Epidermal melanocyte (primary cell): ENCODE data around the gene DUSP22.
"Not testable (repeated sequence)": the region's sequence is repeated elsewhere in the genome, so short reads cannot be mapped to it uniquely, and the experiment has no call there.

Experiments
- DNase-seq: peaks from one replicate; pipeline ENCODE4 v3.0.0; 2011; ENCODE audit warnings: low spot score; ENCODE audit not compliant: insufficient read length

The DUSP22 gene

DNA sequence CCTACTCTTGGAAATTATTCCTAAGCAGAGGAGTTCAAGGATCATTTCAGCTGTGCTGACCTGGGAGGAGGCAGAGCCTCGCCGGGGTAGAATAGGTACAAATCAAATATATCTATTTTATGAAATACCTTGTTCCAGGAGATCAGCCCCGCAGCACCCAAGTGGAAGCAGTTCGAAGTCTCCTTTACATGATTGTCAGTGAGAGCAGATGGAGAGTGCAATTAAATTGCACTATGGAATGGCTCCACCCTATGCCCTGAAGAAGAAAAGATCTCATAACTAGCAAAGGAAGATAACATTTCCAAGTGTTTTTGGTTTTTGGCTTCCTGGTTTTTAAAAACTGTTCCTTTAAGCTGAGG, 31.4 kb downstream of the DUSP22 start:
- no peak for DNase-seq

DNA sequence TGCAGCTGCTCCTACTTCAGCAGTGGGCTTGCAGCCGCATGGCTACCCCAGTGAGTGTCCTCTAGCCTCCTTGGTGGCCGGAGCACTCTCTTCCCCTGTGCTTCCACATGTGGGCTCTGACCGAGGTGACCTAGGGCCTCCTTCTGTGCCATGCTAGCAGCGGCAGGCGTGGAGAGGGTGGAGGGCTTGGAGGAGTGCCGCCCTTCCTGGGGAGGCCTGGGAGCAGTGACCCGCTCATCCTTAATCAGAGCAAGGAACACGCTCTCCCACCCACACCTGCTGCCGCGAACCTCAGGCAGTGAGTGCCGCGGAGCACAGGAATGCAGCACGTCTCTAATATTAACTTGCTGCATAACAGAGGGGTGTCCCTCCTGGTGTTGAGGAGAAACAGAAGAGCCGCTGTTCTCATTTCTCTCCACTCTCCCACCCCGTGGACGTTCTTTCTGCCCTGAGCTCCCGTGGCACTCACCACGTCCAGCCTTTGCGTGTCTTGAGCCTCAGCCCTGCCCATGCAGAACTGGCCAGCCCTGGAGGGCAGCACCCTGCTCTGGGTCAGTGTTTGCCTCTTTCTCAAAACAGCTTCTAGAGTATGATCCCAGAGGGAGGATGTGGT, 31.9 kb downstream of the DUSP22 start:
- DNase-seq = no peak

DNA sequence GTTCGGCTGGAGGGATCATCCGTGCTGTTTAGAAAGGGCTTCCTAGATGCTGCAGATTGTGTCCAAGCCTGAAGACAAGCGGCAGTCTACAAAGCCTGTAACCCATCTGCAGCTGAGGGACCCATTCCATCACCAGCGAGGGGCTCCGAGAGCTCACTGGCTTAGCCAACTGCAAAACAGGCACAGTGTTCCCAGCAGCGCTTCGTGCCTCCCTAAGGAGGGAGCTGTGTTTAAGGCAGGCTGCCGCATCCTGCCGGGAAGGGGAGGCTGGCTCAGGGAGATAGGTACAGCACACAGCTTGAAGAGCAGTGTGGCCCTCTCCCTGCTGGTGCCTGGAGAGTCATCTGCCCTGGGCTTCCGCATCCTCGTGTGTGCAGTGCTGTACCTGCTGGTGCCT, 32.4 kb downstream of the DUSP22 start:
- no peak for DNase-seq

DNA sequence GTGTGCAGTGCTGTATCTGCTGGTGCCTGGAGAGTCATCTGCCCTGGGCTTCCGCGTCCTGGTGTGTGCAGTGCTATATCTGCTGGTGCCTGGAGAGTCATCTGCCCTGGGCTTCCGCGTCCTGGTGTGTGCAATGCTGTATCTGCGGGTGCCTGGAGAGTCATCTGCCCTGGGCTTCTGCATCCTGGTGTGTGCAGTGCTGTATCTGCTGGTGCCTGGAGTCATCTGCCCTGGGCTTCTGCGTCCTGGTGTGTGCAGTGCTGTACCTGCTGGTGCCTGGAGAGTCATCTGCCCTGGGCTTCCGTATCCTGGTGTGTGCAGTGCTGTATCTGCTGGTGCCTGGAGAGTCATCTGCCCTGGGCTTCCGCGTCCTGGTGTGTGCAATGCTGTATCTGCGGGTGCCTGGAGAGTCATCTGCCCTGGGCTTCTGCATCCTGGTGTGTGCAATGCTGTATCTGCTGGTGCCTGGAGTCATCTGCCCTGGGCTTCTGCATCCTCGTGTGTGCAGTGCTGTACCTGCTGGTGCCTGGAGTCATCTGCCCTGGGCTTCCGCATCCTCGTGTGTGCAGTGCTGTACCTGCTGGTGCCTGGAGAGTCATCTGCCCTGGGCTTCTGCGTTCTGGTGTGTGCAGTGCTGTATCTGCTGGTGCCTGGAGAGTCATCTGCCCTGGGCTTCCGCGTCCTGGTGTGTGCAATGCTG, 33.0 kb downstream of the DUSP22 start:
- DNase-seq = not testable (repeated sequence)

DNA sequence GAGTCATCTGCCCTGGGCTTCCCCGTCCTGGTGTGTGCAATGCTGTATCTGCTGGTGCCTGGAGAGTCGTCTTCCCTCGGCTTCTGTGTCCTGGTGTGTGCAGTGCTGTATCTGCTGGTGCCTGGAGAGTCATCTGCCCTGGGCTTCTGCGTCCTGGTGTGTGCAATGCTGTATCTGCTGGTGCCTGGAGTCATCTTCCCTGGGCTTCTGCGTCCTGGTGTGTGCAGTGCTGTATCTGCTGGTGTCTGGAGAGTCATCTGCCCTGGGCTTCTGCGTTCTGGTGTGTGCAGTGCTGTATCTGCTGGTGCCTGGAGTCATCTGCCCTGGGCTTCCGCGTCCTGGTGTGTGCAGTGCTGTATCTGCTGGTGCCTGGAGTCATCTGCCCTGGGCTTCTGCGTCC, 33.8 kb downstream of the DUSP22 start:
- DNase-seq = not testable (repeated sequence)

DNA sequence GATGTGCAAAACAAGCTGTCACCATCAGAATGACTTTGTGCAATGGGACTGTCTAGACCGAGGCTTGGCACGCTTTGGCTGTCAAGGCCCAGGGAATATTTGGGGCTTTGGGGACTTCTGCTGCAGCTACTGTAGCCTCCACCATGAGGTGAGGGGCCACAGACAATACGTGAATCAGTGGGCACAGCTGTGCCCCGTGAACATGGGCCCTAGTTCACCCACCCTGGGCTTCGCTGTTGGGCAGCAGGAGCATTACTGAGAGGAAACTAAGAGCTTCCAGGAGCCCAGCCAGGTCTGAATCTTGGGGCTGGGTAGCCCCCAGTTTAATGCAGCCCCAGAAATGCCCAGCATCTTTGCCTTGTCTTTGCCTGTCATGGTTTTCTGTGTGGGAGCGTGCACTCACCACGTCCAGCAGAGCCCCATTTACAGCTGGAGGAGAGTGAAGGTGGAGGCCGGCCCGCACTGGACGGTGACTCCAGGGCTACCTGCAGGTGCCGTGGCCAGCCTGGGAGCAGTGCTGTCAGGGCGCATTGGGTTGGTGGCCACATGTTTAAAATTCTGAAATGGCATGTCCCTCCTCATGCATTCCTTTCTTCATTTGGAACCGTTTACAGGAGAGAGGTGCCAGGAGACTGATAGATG, 34.7 kb downstream of the DUSP22 start:
- no peak for DNase-seq

DNA sequence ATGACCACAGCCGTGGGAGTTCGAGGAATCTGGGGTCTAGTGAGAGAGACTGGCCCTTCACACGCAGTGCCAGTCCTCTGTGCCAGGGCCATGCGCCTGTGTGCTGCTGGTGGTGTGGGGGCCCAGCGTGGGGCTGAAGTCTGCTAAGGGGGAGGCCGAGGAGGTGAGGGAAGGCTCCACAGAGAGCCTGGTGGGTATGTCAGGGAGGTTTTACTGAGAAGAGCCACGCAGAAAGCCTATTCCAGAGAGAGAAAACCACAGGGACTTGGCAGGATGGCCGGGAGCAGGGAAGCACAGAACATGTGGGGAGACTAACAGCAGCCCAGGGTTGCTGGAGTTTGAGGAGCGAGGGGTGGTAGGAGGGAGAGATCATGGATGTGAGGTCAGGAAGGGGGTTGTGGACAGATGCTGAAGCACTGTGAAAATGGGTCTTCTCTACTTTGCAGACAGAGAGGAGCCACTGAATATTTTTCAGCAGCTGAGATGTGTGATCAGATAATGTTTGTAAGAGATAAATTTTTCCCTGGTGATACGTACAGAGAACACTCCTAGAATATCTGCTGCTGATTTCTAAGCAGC, 35.3 kb downstream of the DUSP22 start:
- DNase-seq = no peak

DNA sequence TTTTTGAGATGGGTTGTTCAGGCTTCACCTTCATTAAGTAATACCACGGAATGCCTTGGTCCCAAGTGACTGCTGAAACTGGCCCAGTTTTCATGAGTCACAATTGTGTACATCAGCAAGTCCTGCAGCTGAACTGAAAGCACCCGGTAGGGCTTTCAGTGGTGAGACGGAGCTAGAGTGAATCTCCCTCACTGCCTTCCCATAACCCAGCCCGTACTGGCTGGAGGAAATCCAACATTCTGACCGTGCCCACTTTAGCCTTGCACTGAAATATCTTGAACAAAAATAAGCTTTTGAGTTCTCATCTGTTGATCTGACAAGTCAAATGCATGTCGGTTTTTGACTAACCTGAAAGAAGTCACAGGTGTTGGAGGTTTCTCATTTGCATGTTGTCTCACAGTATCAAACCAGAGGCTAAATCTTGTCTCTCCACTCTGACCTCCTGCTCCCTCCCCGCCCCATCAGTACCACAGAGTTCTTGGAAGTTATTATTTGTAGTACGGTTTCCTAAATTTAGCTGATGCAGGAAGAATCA, 35.9 kb downstream of the DUSP22 start:
- DNase-seq = no peak

DNA sequence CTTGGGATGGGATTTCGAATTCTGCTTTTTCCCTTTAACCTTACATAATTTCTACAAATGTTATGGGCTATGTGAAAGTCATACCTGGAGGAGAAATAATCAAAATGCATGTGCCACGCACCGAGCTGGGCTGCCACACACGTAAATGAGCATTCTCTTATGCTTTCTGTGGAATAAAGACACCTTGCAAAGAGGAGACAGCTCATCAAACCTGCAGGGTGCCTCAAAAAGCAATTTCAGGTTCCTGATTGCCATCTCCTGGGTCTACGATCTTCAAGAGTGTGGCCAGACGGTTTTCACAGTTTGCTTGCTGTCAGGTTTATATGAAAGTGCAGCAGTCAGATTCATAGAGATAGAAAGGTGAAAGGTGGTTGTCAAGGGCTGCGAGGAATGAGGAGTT, 36.6 kb downstream of the DUSP22 start:
- DNase-seq = no peak

DNA sequence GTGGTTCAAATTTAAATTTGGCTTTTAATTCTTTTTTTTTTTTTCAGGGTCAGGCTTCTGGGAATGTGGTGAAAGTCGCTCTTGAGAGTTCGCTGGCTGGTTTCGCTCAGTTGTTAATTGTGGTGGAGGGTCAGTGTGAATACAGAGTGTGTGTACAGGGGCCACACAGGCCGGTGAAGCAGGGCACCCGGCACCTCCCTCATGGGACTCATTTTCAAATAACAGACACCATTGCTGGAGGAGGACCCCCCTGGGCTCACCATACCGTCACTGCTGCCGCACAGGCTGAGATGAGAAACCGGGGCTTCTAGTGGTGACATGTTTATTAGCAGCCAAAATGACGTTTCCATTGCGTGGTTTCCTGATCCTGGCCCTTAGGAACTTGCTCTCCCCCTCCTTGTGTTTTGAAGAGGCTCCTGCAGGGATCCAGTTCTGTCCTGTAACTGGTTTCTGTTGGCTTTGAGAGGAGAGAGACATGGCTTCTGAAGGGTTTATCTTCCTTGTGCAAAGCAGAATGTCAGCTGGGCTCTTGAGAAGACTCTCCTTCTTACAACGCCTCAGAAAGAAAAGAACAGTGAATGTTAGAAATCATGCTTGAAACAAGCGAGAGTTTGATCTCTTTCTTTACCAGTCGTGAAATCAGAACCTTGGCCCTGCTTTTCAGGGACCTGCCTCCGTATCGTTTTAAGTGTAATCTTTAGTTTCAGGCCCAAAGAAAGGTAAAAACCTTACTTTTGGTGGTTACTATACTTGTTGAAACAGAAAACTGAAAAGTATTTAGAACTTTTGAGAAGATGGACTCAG, 37.8 kb downstream of the DUSP22 start:
- DNase-seq = no peak

DNA sequence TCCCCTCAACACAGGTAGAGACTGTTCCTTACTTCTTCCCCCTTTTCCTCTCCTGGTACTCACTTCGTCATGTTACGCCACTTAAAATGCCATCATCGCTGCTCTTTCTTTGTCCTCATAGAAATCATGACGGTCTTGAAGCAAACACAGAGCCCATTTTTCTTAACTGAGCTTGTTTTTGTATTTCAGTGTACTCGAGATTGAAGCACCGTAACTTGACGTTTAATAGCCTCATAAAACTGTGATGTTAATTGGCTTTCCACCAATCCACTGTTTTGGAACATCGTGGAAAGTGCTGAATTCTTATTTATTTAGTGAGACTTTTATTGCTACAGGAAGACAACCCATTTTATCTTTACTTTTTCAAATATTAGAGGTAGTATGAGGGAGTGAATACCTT, 38.7 kb downstream of the DUSP22 start:
- no peak for DNase-seq

DNA sequence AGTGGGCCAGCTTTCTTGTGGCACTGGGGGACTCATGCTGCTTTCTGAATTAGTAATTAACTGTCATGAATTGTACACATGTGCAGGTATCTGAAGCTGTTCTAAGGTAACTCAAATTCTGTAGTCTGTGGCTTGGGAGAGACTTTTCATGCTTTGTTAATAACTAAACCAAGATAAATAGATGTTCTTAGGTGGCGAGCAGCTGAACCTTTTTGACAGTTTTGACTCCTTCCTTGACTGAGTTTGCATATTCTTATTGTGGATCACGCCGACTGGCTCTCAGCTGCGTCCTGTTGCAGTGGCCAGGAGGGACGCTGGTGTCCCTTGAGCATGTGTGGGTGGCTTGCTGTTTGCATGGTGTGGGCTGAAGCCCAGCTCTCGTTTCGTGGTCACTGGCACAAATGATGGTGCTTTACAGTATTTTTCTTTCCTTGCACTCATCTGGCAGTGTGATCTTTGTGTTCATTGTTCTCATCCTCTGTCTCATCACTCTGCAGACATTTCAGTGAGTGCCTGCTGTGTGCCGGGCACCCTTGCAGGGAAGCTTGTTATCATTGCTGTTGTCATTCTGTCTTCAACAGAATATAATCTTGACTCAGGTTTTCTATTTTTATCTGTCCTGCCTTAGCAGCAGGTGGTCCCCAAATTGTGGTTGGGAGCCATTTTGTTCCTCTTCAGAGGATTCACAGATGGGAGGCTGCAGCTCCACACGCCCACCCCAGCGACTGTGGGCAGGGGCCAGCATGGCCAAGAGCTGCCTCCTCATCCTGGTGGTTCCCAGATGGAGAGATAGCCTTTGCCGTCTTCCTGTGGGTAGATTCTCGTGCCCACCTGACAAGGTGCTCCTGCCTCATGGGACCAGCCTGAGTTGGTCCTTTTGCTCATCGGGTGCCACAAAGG, 39.6 kb downstream of the DUSP22 start:
- DNase-seq = no peak

DNA sequence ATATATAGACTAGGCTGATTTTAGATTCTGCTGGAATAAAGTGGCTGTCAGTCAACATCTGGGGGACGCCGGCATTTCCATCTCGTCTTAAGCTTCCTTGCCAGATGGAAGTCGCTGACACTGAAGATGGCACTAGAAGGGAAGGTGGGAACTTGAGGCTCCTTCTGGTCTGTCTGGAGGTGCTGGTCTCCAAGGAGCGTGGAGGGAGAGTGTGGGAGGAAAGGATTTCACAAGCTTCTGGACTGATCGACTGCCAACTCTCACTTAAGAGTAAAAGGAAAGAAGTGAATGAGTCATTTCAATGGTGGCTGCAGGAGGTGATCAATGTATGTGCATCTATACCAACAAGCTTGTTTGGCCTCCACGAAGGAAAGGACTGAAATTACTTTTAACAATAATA, 40.4 kb downstream of the DUSP22 start:
- DNase-seq = no peak

DNA sequence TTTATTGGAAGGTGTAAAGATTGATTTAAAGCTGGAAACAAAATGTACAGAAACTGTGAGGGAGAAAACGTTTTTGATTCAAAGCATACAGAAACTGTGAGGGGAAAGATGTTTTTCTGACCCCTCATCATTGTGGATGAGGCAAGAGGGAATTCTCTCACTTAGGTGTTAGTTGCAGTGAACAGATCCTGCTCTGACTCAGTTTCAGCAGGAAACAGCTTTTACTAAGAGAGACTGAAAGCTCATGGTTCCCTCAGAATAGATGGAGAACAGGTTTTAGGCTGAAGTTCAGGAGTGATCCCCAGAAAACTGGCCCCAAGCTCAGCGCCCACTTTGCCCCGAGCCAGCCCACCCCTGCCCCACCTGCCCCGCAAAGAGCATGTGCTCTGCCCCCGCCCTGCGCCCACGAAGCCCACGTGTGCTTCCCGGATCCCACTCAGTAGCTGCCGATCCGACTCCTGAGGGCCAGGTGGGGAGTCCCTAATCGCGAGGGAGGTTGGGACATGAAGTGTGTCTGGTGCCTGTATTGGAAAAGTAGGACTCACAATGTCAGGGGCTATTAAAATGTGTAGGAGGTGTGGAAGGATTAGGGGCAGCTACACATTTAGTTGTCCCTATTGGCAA, 41.2 kb downstream of the DUSP22 start:
- no peak for DNase-seq

DNA sequence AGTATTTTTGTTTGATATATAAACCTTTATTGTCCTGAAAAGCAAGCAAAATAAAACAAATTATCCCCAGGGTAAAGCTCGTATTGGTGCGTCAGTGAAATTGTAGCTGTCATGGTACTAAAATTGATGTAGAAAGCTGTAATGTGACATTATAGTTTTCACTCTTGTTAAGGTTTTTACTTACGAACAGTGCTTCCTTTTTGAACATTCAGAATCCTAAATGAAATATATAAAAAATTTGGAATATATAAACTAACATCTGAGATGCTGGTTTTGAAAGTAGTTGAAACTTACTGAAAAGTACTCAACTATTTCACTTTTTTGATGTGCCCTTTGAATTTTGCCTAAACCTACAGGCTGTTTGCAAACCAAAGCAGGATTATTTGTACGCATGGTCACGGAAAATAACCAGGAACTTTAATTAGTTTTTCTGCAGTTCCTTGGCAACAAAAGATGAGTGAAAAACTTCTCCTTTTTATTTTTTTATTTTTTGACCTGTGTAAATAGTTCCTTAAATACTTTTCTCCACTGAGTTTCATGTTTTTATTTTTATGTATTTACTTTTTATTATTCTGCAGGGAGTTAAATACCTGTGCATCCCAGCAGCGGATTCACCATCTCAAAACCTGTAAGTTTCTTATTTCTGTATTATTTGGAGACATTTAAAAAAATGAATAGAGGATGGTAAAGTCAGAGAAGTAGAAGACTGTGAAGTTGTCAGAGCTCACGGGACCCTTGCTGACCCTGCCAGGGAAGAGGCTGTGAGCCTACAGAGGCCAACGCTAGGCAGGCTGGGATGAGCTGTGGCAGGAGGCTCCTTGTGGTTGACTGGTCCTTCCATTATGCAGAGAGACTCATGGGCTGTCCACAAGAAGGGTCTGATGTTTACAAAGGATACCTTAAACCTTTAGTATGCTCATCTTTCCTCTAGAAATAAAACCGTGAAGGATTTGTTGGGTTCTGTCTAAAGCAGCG, 42.5 kb downstream of the DUSP22 start:
- DNase-seq = no peak

DNA sequence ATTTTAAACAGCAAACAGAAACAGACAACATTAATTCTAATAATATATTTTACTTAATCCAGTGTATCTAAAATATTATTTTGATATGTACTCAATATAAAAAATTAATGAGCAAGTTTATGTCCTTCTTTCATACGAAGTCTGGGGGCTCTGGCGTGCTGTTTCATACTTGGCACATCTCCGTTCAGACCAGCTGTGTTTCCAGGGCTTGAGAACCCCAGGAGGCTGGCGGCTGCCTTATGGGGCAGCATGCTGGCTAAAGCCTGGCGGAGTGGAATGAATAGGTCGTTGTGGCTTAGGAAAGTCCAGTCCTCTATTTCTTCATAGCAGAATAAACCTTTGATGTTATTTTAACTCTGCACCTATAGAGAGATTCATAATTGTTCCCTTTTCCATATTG, 43.3 kb downstream of the DUSP22 start:
- no peak for DNase-seq

DNA sequence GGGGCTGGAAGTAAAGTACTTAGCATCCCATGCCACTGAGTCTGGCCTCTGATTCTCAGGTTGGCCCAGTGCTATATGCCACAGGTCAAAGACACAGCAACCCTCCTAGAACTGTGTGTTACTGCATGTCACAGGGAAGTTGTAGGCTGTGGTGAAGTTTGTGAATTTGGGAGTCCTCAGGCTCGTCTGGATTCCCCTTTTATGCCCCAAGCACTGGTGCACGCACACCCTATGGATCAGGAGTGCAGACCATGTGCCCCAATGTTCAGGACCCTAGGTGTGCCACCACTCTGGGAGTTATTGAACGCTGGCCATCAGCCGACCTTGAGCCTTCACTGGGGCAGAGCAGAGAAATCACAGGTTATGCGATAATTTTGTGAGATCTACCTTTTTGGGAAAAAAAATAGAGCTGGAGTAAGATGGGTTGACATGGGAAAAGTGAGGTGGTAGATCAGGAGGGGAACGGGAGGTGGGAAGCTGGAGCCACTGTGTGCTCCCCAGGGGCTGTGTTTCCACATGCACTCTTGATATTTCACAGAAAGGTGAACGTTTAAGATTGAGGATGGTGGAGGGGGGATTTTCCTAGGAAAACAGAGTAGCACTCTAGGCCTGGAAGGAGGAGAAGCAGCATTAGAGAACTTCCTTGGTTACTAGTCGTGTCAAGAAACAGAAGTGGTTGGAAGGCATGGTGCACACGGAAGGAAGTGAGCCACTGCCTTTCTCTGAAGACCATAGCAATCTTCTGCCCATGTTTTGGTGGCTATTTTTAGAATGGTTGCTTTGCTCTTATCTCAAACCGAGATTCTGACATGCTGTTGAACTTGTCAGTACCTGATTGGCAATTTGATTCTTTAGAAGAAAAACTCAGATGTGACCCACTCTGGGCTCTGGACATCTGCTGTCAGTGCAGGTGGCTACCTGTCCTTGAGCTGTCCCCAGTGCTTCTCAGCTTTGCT, 44.1 kb downstream of the DUSP22 start:
- DNase-seq = no peak
